Ectodermal cell (in vitro differentiated cells): ENCODE data around the gene DLG1.

Source experiments
- H3K27ac ChIP-seq: 2 replicates; pipeline ENCODE4 v1.7.0; 2013; ENCODE audit warnings: mild to moderate bottlenecking, low read depth, low read length; ENCODE audit not compliant: insufficient read depth, poor library complexity, severe bottlenecking
- H3K27me3 ChIP-seq: 2 replicates; pipeline ENCODE4 v1.7.0; 2013; ENCODE audit warnings: mild to moderate bottlenecking, low read length; ENCODE audit not compliant: insufficient read depth, control insufficient read depth, poor library complexity, severe bottlenecking
- H3K36me3 ChIP-seq: one replicate; pipeline ENCODE4 v1.7.0; 2013; ENCODE audit warnings: low read length; ENCODE audit not compliant: control insufficient read depth, insufficient read depth
- H3K4me1 ChIP-seq: one replicate; pipeline ENCODE4 v1.7.0; 2013; ENCODE audit warnings: low read length; ENCODE audit not compliant: control insufficient read depth, insufficient read depth
- H3K4me3 ChIP-seq: 2 replicates; pipeline ENCODE4 v1.7.0; 2013; ENCODE audit warnings: low read depth, low read length, control low read depth; ENCODE audit not compliant: insufficient read depth
- H3K9me3 ChIP-seq: 2 replicates; pipeline ENCODE4 v1.7.0; 2013; ENCODE audit warnings: mild to moderate bottlenecking, low read length, moderate library complexity; ENCODE audit not compliant: control insufficient read depth
- WGBS, 2 experiments: methylation state at CpG; one replicate each; pipeline ENCODE4 v1.1.7; 2013; ENCODE audit warnings: missing lambda C conversion rate in 2 of 2; 5-methylcytosine and 5-hydroxymethylcytosine counted together

Gene DLG1

DNA sequence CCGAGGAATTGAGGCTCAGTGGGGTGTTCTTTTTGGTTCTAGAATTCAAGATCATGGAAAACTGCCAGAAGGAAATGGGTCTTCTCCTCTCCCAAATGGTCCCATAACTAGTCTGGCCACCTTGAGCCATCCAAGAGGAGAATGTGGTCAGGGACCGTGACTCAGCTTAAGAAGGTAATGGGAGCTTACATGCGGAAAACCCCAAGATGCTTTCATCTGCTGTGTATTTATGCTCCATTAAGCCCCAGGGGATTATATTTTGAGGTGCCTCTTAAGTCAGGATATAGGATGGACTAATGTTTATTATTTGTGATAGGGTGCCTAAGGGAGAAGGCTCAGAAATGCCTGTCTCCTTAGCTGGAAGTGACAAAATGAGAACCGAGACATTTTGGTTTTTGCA is 39.2 kb upstream of the DLG1 start:
- Histone ChIP-seq H3K4me1 (peaks cover 15% of the 10 kb centered on the region), H3K27me3 (no peaks in the 10 kb centered on the region), H3K36me3 (no peaks in the 10 kb centered on the region), H3K27ac (no peak overlapping the region), H3K4me3 (no peak overlapping the region), H3K9me3 (no peaks in the 10 kb centered on the region)
- WGBS, 2 experiments = 93 to 97% methylated on average over 4 of the region's 4 CpGs

DNA sequence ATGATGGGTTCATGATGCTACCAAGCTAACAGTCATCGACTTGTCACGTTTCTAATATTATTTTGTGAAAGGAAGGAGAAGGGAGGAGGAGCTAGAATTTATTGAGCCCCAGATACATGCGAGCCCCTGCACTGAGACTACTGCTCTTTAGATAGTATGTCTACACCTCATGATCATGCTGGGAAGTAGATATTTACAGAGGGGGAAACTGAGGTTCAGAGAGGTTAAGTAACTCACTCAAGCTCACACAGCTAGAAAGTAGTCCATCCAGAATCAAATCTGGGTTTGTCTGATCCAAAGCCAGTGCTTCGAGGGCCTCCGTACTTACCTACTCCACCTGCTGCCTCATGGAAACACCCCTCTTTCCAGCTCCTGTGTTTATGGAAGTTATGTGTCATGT is 38.8 kb upstream of the DLG1 start:
- Histone ChIP-seq H3K9me3 (no peaks in the 10 kb centered on the region), H3K27ac (no peak overlapping the region), H3K4me3 (no peak overlapping the region), H3K4me1 (peaks cover 19% of the 10 kb centered on the region), H3K36me3 (no peaks in the 10 kb centered on the region), H3K27me3 (no peaks in the 10 kb centered on the region)
- WGBS, 2 experiments = 96 to 100% methylated on average over 5 of the region's 5 CpGs

DNA sequence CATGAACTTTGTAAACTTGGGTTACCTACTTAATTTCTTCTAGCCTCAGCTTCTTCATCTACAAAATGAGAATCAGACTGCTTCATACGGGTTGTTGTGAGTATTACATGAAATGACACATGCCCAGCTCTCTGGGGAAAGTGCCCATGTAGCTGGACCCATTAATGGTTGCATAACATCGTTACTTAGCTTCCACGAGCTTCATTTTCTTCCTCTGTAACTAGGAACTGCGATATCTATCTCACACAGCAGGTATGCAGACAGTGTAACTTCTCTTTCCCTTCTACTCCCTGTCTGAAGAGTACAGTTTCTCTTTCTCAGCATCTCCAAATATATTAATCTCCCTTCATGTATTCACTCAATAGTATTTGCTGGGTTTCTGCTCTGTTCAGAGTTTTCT is 37.9 kb upstream of the DLG1 start:
- H3K4me1 ChIP-seq = peaks cover 19% of the 10 kb centered on the region

DNA sequence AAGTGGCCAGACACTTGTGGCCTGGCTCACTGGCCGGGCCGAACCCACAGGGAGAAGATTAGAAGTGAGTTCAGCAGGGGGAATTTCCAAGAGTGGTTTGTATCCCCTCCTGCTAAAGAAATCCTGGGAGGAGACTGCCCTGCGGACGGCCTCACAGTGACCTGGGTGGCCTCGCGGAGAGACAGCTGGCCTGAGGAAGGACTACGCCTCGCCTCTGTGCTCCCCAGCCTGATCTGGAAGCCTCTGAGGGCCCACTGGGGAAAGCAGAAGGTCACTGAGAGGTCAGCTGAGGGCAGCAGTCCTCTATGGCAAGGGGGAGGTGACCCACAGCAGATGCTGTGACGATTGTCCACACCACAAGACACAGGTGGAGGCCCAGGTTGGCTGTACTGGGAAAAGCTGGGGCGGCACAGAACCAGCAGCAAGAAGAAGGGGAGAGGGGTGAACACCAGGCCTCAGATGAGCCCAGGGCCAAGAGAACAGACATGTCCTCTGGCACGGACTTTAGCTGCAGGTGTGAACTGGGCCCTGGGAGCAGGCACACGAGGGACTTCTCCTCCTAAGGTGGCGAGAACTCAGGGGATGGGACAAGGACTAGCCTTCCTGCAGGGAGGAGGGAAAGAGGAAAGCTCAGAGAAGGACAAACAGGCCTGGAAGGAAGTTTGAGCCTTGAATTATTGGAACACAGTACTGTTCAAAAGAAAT is 37.2 kb upstream of the DLG1 start:
- no peaks in the 10 kb centered on the region for H3K36me3 ChIP-seq
- WGBS, 2 experiments = 83 to 87% methylated on average over 13 of the region's 13 CpGs
- no peak overlapping the region for H3K27ac ChIP-seq
- H3K9me3 ChIP-seq = no peaks in the 10 kb centered on the region
- no peak overlapping the region for H3K4me3 ChIP-seq
- H3K27me3 ChIP-seq = no peaks in the 10 kb centered on the region
- H3K4me1 ChIP-seq = peaks cover 19% of the 10 kb centered on the region

More for the DNA sequence above, 37.9 kb upstream of the DLG1 start:
- WGBS, 2 experiments = 92 to 93% methylated on average over 4 of the region's 4 CpGs
- H3K9me3 ChIP-seq = no peaks in the 10 kb centered on the region
- H3K27me3 ChIP-seq = no peaks in the 10 kb centered on the region
- no peaks in the 10 kb centered on the region for H3K36me3 ChIP-seq
- no peak overlapping the region for H3K4me3 ChIP-seq
- no peak overlapping the region for H3K27ac ChIP-seq

DNA sequence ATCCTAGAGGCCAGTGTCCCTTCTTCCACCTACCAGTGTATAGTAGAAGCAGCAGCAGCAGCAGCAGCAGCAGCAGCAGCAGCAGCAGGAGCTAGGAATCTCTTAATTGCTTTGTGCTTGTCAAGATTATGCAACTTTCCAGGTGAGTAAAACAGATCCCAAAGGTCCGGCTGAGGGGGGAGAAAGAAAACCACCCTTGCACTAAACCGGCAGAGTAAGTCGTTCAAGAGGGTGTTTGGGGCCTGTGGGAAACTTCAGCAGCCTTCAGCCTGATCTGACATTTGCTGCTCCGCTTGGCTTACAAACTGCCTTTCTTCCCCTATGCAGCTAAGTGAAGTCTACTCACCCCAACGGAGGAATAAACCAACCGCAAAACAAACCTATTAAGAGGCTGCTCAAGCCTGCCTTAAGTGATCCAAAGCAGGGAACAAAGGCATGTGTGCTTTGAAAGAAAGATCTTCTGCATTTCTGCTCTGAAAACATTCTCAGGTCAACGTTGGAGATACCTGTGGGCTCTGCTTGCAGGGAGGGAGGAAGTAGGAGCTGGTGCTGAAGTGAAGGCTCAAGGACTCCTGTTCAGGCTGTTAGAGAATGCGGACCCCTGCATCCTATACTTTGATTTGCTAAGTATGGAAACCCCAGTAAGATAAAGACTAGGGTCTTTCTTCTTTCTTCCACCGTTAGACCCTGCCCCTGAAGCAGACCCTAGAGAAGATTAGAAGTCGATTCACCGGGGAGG is 35.7 kb upstream of the DLG1 start:
- WGBS, 2 experiments = 56 to 59% methylated on average over 11 of the region's 11 CpGs
- Histone ChIP-seq H3K27ac (no peak overlapping the region), H3K4me1 (peaks cover 19% of the 10 kb centered on the region), H3K9me3 (no peaks in the 10 kb centered on the region), H3K4me3 (no peak overlapping the region), H3K27me3 (no peaks in the 10 kb centered on the region), H3K36me3 (no peaks in the 10 kb centered on the region)

DNA sequence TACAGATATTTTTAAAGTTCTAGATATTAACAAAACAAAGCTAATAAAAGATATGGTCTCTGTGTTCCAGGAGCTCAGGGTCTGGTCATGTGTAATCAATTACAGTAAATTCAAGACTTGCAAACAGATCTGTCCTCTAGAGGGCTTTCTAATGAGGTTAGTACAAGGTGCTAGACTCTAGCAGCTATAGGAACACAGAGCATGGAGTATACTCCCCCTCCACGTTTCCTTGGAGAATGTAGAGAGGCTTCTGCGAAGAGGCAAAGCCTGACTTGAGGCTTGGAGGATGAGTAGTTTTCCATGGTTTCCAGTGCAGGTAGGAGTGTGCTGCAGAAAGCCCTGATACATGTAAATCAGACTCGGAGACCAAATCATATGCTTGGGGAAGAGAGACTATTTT is 32.7 kb upstream of the DLG1 start:
- Histone ChIP-seq H3K36me3 (no peaks in the 10 kb centered on the region), H3K4me1 (peaks cover 19% of the 10 kb centered on the region), H3K27ac (no peak overlapping the region), H3K4me3 (no peak overlapping the region), H3K9me3 (no peaks in the 10 kb centered on the region), H3K27me3 (no peaks in the 10 kb centered on the region)
- 92 to 95% methylated on average over 3 of the region's 3 CpGs for WGBS, 2 experiments

DNA sequence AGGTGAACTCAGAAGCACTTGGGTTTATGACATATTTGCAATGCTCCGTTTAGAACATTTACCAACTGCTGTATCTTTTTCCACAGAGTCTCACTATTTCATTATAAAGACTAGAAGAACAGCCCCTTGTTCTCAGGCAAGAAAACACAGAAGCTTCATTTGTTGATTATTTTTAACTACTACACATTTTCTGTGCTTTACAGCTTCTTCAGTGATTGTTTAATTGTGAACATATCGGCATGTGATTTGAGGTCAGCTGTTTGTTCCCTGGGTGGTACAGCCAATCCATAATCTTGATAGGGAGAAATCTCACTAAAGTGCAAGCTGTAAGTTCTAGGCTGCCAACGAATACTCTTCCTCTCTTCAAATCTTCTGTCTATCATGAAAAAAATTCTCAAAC is 31.0 kb upstream of the DLG1 start:
- 91 to 95% methylated on average over 3 of the region's 3 CpGs for WGBS, 2 experiments
- no peaks in the 10 kb centered on the region for H3K9me3 ChIP-seq
- H3K4me1 ChIP-seq = peaks cover 10% of the 10 kb centered on the region
- H3K27me3 ChIP-seq = no peaks in the 10 kb centered on the region
- H3K27ac ChIP-seq = no peak overlapping the region
- H3K4me3 ChIP-seq = no peak overlapping the region
- H3K36me3 ChIP-seq = no peaks in the 10 kb centered on the region

DNA sequence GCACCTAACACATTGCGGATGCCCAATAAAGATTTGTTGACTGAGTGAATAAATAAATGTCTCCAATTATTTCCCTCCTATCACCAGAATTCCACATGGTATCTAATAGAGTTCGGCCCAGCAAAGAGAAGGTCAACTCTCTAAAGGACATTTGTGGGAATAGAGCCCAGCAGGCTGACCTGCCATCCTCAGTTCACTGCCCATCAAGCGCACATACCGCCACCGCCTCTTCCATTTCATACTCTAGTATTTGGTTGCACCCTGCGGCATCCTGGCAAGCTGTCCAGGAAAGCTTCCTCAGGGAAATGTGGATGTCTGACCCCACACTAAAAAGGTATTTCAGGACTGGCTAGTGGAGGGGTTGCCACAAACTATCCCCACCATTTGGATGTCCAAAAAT is 29.8 kb upstream of the DLG1 start:
- H3K4me1 ChIP-seq = peaks cover 10% of the 10 kb centered on the region
- no peaks in the 10 kb centered on the region for H3K27me3 ChIP-seq
- H3K36me3 ChIP-seq = no peaks in the 10 kb centered on the region
- H3K9me3 ChIP-seq = no peaks in the 10 kb centered on the region
- no peak overlapping the region for H3K4me3 ChIP-seq
- WGBS, 2 experiments = 92 to 93% methylated on average over 5 of the region's 6 CpGs
- no peak overlapping the region for H3K27ac ChIP-seq

DNA sequence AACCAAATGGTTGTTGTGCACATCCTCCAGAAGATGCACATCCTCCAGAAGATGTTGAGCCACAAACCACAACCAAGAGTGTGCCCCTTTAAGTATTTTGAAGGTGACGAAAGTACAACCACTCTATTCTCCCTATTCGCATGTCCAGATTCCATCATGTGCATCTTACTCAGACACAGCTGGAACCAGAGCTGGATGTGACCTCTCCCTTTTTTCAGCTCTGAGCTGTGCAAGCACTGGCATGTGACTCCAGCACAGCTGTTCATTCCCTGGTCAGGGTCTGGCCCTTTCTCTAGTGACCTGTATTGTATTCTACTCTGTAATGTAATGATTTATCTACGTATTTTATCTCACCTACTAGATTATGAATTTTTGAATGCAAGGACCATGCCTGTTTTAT is 29.3 kb upstream of the DLG1 start:
- Histone ChIP-seq H3K27me3 (no peaks in the 10 kb centered on the region), H3K9me3 (no peaks in the 10 kb centered on the region), H3K27ac (no peak overlapping the region), H3K4me1 (peaks cover 5% of the 10 kb centered on the region), H3K36me3 (no peaks in the 10 kb centered on the region), H3K4me3 (no peak overlapping the region)
- WGBS, 2 experiments = 93 to 94% methylated on average over 2 of the region's 3 CpGs

DNA sequence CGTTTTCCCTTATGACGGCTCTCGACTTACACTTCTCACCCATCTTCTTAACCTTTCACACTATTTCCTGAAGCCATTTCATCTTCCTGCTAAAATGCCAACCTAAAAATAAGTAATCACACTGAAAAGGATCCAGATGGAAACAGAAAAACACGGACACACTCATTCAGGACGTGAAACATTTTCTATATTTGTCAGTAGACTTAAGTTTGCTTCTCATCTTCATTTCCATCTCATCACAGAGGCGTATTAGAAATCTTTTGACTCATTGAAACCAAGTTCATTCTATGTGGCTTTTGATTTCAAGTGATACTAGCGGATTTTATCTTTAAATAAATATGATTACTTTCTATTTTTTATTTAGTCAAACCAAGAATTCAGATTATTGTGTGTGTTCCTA is 27.4 kb upstream of the DLG1 start:
- no peak overlapping the region for H3K4me3 ChIP-seq
- no peaks in the 10 kb centered on the region for H3K36me3 ChIP-seq
- no peaks in the 10 kb centered on the region for H3K9me3 ChIP-seq
- H3K27me3 ChIP-seq = no peaks in the 10 kb centered on the region
- 93 to 96% methylated on average over 6 of the region's 7 CpGs for WGBS, 2 experiments
- H3K4me1 ChIP-seq = no peaks in the 10 kb centered on the region
- H3K27ac ChIP-seq = no peak overlapping the region
